AG04450 (cell line): ENCODE measurements around the gene A3GALT2. TPM values are rescaled to one million over a fixed set of nuclear protein-coding genes. Genes with fewer than 3 reads are reported as not detected.

ENCODE experiments used
- CTCF ChIA-PET: fragments of 300-600, 350-600 bp; formaldehyde crosslinking; extraction: SDS; loops from one replicate; lab custom pipeline; 2022; ENCODE audit warnings: antibody characterized with exemption, inconsistent platforms; lab: Charles Lee
- POLR2A ChIA-PET: fragments of 350-600 bp; formaldehyde crosslinking; extraction: SDS; loops from one replicate; lab custom pipeline; 2021; ENCODE audit warnings: antibody characterized with exemption, inconsistent platforms; lab: Yijun Ruan, JAX
- DNase-seq: peaks from one replicate; pipeline ENCODE4 v3.0.0-alpha.2; 2011; ENCODE audit warnings: low read depth, low spot score
- H3K27ac ChIP-seq: one replicate; pipeline ENCODE4 v1.5.1; 2012; ENCODE audit warnings: low read depth, low read length, control low read depth
- H3K27me3 ChIP-seq: one replicate; pipeline ENCODE4 v1.6.0; 2012; ENCODE audit warnings: low read length; ENCODE audit not compliant: control insufficient read depth, insufficient read depth
- H3K4me3 ChIP-seq: 2 replicates; pipeline ENCODE4 v1.5.1; 2011; ENCODE audit warnings: mild to moderate bottlenecking, low read depth, low read length, control low read depth
- H3K9me3 ChIP-seq: 2 replicates; pipeline ENCODE4 v1.5.1; 2012; ENCODE audit warnings: low read length; ENCODE audit not compliant: control insufficient read depth, insufficient read depth
- polyA plus RNA-seq: library from polyadenylated mRNA; depleted of rRNA; stranded (reverse); fragments of >200 nt; gene quantifications from 2 replicates; pipeline ENCODE4 v1.2.3, GENCODE V29; 2011
- TF ChIP-seq, protein P1 (sequence below): IDR thresholded peaks from 2 replicates; pipeline ENCODE4 v1.5.1; 2011; ENCODE audit warnings: low read depth, low read length, control low read depth, inconsistent platforms

The A3GALT2 gene
- polyA plus RNA-seq, 1 experiment = not detected

DNA sequence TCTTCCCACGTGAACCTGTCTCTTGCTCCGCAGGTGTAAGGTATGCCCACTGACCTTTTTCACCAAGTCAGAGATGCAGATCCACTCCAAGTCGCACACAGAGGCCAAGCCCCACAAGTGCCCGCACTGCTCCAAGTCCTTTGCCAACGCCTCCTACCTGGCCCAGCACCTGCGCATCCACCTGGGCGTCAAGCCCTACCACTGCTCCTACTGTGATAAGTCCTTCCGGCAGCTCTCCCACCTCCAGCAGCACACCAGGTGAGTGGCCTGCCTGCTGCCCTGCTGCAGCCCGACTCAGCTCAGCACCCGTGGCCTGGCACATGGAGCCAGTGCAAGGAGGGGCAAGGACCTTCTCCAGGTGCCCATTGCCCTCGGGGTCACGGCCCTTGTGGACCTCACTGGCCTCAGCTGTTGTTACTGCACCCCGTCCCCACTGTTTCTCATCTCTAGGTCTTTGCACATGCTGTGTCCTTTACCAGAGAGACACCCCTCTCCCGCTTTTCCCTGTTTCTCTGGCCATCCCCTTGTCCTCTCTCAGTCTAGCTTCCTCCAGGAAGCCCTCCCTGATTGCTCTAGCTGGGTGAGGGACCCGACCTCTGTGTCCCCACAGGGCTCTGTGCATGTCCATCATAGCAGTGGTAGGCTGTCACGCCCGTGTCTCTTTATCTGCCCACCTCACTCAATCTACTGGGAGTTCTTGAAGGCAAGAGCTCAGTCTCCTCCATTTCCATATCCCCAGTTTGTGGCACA lies 39.2 kb downstream of the A3GALT2 start:
- POLR2A ChIA-PET = no interaction called here
- Histone ChIP-seq H3K9me3 (no peaks in the 10 kb centered on the region; the same call in 1 of the 2 replicates), H3K27me3 (no peaks in the 10 kb centered on the region), H3K27ac (no peak overlapping the region), H3K4me3 (no peak overlapping the region)
- CTCF ChIA-PET = interaction anchor here (1.0 kb wide), 1 partner anchor 14 kb away, joined by 3 read pairs; no protein-coding TSS in a partner anchor
- DNase-seq = no peak
- TF ChIP-seq, protein P1, sequence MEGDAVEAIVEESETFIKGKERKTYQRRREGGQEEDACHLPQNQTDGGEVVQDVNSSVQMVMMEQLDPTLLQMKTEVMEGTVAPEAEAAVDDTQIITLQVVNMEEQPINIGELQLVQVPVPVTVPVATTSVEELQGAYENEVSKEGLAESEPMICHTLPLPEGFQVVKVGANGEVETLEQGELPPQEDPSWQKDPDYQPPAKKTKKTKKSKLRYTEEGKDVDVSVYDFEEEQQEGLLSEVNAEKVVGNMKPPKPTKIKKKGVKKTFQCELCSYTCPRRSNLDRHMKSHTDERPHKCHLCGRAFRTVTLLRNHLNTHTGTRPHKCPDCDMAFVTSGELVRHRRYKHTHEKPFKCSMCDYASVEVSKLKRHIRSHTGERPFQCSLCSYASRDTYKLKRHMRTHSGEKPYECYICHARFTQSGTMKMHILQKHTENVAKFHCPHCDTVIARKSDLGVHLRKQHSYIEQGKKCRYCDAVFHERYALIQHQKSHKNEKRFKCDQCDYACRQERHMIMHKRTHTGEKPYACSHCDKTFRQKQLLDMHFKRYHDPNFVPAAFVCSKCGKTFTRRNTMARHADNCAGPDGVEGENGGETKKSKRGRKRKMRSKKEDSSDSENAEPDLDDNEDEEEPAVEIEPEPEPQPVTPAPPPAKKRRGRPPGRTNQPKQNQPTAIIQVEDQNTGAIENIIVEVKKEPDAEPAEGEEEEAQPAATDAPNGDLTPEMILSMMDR = no peak

DNA sequence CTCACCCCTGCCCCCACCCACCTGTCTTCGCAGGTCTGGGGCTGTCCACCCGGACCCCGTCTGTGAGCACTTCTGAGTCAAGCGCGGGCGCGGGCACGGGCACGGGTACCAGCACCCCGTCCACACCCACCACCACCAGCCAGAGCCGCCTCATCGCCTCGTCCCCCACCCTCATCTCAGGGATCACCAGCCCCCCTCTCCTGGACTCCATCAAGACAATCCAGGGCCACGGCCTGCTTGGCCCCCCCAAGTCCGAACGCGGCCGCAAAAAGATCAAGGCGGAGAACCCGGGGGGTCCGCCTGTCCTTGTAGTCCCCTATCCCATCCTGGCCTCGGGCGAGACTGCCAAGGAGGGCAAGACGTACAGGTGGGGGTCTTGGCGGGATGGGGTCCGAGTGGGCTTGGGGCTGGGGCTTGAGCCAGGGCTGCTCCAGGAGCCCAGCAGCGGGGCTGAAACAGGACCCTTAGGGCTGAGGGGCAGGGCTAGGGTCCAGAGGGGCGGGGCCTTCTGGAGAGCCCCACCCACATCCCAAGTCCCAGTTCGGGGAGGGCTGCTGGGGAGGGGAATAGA lies 40.7 kb downstream of the A3GALT2 start:
- Histone ChIP-seq H3K27ac (no peak overlapping the region), H3K4me3 (no peak overlapping the region), H3K9me3 (no peaks in the 10 kb centered on the region; the same call in 1 of the 2 replicates), H3K27me3 (no peaks in the 10 kb centered on the region)
- POLR2A ChIA-PET = no interaction called here
- DNase-seq = no peak
- CTCF ChIA-PET = interaction anchor here (0.6 kb wide), 1 partner anchor 195 kb away, joined by 4 read pairs; no protein-coding TSS in a partner anchor
- TF ChIP-seq, protein P1 = no peak

DNA sequence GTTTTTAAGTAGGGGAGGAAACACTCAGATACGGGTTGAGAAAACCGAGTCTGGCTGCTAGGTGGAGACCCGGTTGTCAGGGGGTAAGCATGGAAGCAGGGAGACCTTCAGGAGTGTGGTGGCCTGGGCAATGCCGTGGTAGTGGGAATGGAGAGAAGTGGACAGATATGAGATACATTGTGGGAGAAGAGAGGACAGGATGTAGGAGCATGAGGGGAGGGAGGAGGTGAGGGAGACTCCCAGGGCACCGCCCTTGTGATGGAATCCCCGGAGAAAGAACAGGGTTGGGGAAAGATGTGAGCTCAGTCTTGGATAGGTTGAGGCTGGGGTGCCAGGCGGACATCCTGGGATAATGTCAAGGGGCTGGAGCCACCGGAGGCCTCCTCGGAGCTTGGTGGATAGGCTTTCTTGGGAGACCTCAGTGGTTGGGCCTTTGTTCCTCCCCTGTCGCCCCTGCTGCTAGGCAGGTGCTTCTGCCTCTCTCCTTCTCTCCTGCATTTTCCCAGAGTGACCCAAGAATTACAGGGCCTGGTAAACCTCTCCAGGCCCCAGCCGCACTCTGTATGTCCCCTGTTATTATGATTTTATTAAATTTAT lies 43.3 kb downstream of the A3GALT2 start:
- TF ChIP-seq, protein P1 = no peak
- Histone ChIP-seq H3K9me3 (no peaks in the 10 kb centered on the region; the same call in 1 of the 2 replicates), H3K4me3 (no peak overlapping the region), H3K27me3 (no peaks in the 10 kb centered on the region), H3K27ac (no peak overlapping the region)
- POLR2A ChIA-PET = no interaction called here
- CTCF ChIA-PET = interaction anchor here (1.6 kb wide), 1 partner anchor 18 kb away, joined by 9 read pairs; no protein-coding TSS in a partner anchor
- DNase-seq = no peak

DNA sequence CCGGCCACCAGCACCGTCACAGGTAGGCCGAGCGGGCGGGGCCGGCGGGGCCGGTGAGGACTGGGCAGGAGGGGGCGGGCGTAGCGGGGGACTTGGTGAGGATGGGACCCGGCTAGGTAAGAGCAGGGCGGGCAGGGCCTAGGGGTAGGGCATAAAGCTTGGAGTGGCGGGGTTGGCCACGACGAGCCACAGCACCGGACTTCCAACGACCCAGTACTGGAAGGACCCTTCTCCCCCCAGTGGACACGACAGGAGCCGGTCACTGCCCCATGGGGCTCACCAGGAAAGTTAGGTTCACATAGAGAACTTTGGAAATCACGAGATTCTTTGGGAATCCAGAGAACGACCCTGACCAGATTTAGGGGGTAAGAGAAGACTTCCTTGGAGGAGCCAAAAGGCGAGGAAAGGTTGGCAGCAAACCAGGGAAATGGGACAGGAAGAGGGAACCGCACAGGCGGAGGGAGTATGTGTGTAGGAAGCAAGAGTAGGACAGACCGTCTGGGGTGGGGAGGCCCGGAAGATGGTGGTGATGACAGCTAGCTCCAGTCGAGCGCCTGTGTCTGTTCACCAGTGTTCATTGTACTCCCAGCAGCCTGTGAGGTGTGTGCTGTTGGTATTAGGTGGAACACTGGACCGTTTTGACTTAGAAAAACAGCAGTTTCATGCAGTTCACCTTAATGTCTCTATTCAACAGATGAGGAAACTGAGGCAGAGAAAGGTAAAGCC lies 44.2 kb downstream of the A3GALT2 start:
- TF ChIP-seq, protein P1 = no peak
- Histone ChIP-seq H3K27me3 (no peaks in the 10 kb centered on the region), H3K4me3 (no peak overlapping the region), H3K9me3 (no peaks in the 10 kb centered on the region; the same call in 1 of the 2 replicates), H3K27ac (no peak overlapping the region)
- ChIA-PET CTCF (interaction anchor here (1.6 kb wide), 1 partner anchor 19 kb away, joined by 9 read pairs; no protein-coding TSS in a partner anchor), POLR2A (no interaction called here)
- no peak for DNase-seq
